ENCODE results near the gene NDST4.

DNA sequence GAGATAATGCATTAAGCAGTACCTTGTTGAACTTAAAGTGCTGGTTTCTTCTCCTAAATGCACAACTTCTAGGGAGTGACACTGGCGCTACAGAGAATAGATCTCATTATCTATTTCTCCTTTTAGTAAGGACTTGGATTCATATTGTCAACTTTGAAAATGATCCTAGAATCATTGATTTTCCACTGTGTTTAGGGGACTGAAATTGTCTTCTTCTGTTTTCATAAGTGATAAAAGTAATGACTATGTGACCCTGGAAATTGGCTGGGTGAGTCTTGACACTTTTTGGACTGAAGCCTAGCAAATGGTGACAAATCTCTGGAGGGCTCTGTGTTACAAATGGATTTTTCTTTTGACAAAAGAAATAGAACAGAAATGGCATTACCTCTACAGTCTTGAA, 167.8 kb downstream of the NDST4 start:
- TF ChIP-seq, protein P1, sequence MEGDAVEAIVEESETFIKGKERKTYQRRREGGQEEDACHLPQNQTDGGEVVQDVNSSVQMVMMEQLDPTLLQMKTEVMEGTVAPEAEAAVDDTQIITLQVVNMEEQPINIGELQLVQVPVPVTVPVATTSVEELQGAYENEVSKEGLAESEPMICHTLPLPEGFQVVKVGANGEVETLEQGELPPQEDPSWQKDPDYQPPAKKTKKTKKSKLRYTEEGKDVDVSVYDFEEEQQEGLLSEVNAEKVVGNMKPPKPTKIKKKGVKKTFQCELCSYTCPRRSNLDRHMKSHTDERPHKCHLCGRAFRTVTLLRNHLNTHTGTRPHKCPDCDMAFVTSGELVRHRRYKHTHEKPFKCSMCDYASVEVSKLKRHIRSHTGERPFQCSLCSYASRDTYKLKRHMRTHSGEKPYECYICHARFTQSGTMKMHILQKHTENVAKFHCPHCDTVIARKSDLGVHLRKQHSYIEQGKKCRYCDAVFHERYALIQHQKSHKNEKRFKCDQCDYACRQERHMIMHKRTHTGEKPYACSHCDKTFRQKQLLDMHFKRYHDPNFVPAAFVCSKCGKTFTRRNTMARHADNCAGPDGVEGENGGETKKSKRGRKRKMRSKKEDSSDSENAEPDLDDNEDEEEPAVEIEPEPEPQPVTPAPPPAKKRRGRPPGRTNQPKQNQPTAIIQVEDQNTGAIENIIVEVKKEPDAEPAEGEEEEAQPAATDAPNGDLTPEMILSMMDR (IDR thresholded peaks at IDR 0.05), result no peak
- no peak for TF ChIP-seq POLR2A (IDR thresholded peaks at IDR 0.05)
- no peak for TF ChIP-seq POLR2AphosphoS5 (IDR thresholded peaks at IDR 0.05)
